ENCODE data around the gene TMOD1. TPM values are rescaled to one million over a fixed set of nuclear protein-coding genes. Genes with fewer than 3 reads are reported as not detected.

TMOD1 gene
- total and polyA plus RNA-seq, 2 of the 13 experiments (the other 11 are each of a cell fraction or from before 2014, with no cell fraction given) = 0.04 to 0.07 TPM

DNA sequence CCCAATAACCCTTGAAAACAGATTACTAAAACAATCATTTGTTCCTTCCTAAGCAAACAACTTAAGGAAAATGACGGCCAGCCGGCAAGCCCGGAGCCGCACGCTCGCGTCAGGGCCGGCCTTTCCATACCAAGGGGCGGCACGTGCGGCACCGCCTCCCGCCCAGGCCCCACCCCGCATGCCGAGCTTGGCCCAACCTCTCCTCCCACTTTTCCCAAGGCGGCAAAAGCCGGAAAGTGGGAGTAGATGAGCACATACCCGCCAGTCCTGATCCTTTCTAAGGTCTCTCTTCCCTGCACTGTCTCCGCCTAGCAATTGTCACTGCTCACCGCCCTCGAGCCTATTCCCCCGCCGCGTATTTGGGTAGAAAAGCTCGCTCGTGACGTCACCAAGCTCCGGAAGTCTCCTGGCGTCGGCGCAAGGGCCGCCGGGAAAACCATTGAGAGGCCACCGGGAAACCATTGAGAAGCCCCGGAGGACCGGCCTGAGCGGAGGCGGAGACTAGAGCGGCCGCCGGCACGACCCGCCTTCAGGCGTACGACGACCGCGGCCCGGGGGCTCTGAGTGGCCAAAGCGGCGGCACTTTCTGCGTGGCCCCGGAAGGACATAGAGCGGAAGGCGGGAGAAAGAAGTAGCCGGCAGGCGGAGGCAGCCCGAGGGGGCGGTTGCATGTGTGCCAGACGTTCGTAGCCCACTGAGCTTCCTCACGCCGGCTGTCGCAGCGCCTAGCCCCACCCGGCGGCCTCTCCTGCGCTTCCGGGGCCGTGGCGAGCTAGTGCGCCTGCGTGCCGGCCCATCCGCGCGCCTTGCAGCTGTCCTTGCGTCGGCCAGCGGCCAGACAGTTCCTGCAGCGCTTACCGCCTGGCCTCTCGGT lies 131.8 kb downstream of the TMOD1 start, which contains the start of the genes NCBP1 and TSTD2 (continued):
- TF ChIP-seq, protein P1, sequence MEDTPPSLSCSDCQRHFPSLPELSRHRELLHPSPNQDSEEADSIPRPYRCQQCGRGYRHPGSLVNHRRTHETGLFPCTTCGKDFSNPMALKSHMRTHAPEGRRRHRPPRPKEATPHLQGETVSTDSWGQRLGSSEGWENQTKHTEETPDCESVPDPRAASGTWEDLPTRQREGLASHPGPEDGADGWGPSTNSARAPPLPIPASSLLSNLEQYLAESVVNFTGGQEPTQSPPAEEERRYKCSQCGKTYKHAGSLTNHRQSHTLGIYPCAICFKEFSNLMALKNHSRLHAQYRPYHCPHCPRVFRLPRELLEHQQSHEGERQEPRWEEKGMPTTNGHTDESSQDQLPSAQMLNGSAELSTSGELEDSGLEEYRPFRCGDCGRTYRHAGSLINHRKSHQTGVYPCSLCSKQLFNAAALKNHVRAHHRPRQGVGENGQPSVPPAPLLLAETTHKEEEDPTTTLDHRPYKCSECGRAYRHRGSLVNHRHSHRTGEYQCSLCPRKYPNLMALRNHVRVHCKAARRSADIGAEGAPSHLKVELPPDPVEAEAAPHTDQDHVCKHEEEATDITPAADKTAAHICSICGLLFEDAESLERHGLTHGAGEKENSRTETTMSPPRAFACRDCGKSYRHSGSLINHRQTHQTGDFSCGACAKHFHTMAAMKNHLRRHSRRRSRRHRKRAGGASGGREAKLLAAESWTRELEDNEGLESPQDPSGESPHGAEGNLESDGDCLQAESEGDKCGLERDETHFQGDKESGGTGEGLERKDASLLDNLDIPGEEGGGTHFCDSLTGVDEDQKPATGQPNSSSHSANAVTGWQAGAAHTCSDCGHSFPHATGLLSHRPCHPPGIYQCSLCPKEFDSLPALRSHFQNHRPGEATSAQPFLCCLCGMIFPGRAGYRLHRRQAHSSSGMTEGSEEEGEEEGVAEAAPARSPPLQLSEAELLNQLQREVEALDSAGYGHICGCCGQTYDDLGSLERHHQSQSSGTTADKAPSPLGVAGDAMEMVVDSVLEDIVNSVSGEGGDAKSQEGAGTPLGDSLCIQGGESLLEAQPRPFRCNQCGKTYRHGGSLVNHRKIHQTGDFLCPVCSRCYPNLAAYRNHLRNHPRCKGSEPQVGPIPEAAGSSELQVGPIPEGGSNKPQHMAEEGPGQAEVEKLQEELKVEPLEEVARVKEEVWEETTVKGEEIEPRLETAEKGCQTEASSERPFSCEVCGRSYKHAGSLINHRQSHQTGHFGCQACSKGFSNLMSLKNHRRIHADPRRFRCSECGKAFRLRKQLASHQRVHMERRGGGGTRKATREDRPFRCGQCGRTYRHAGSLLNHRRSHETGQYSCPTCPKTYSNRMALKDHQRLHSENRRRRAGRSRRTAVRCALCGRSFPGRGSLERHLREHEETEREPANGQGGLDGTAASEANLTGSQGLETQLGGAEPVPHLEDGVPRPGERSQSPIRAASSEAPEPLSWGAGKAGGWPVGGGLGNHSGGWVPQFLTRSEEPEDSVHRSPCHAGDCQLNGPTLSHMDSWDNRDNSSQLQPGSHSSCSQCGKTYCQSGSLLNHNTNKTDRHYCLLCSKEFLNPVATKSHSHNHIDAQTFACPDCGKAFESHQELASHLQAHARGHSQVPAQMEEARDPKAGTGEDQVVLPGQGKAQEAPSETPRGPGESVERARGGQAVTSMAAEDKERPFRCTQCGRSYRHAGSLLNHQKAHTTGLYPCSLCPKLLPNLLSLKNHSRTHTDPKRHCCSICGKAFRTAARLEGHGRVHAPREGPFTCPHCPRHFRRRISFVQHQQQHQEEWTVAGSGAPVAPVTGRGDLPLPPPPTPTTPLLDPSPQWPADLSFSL (CRISPR knock-in tag; IDR thresholded peaks at IDR 0.05) = no peak
- TF ChIP-seq MYC (CRISPR knock-in tag; IDR thresholded peaks at IDR 0.05; ENCODE audit: borderline replicate concordance) (peak; percentile 78), HDAC2 (CRISPR knock-in tag; IDR thresholded peaks at IDR 0.05) (peak; percentile 7; the same call in 1 of the 2 replicates), MEF2D (CRISPR knock-in tag; IDR thresholded peaks at IDR 0.05) (peak; percentile 22; the same call in 1 of the 2 replicates), ZNF280B (CRISPR knock-in tag; IDR thresholded peaks at IDR 0.05; ENCODE audit: borderline replicate concordance) (0 out of 2 replicates have a peak, but pooled peaks have one; percentile 40), ZMYM4 (CRISPR knock-in tag; IDR thresholded peaks at IDR 0.05) (peak; percentile 70), ZNF761 (CRISPR knock-in tag; conservative IDR thresholded peaks at IDR 0.05) (no peak; the same call in 1 of the 2 replicates), ARHGAP35 (CRISPR knock-in tag; IDR thresholded peaks at IDR 0.05; ENCODE audit: borderline replicate concordance) (no peak), ATM (IDR thresholded peaks at IDR 0.05; ENCODE audit: borderline replicate concordance) (no peak), ZNF883 (CRISPR knock-in tag; IDR thresholded peaks at IDR 0.05; ENCODE audit: not compliant biosample characterization) (no peak), NFIB (CRISPR knock-in tag; IDR thresholded peaks at IDR 0.05; ENCODE audit: borderline replicate concordance) (no peak), ZNF747 (CRISPR knock-in tag; IDR thresholded peaks at IDR 0.05; ENCODE audit: borderline replicate concordance) (peak; percentile 84; the same call in 1 of the 2 replicates), TARDBP (CRISPR knock-in tag; IDR thresholded peaks at IDR 0.05) (peak; percentile 55)
- TF ChIP-seq, protein P2, sequence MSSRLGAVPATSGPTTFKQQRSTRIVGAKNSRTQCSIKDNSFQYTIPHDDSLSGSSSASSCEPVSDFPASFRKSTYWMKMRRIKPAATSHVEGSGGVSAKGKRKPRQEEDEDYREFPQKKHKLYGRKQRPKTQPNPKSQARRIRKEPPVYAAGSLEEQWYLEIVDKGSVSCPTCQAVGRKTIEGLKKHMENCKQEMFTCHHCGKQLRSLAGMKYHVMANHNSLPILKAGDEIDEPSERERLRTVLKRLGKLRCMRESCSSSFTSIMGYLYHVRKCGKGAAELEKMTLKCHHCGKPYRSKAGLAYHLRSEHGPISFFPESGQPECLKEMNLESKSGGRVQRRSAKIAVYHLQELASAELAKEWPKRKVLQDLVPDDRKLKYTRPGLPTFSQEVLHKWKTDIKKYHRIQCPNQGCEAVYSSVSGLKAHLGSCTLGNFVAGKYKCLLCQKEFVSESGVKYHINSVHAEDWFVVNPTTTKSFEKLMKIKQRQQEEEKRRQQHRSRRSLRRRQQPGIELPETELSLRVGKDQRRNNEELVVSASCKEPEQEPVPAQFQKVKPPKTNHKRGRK (CRISPR knock-in tag; IDR thresholded peaks at IDR 0.05) = no peak
- TF ChIP-seq, protein P3, sequence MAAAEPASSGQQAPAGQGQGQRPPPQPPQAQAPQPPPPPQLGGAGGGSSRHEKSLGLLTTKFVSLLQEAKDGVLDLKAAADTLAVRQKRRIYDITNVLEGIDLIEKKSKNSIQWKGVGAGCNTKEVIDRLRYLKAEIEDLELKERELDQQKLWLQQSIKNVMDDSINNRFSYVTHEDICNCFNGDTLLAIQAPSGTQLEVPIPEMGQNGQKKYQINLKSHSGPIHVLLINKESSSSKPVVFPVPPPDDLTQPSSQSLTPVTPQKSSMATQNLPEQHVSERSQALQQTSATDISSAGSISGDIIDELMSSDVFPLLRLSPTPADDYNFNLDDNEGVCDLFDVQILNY (CRISPR knock-in tag; conservative IDR thresholded peaks at IDR 0.05) = peak; percentile 46; the same call in 1 of the 2 replicates
- TF ChIP-seq, protein P4, sequence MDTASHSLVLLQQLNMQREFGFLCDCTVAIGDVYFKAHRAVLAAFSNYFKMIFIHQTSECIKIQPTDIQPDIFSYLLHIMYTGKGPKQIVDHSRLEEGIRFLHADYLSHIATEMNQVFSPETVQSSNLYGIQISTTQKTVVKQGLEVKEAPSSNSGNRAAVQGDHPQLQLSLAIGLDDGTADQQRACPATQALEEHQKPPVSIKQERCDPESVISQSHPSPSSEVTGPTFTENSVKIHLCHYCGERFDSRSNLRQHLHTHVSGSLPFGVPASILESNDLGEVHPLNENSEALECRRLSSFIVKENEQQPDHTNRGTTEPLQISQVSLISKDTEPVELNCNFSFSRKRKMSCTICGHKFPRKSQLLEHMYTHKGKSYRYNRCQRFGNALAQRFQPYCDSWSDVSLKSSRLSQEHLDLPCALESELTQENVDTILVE (CRISPR knock-in tag; IDR thresholded peaks at IDR 0.05) = peak; percentile 100
